T47D (cell line): ENCODE results near the gene SP7.
A peak's percentile ranks its signal among the peaks of the same experiment; 100 is the strongest.
"Not testable (repeated sequence)": the region's sequence is repeated elsewhere in the genome, so short reads cannot be mapped to it uniquely, and the experiment has no call there.

Experiments
- DNase-seq, 2 experiments: peaks; one replicate each; pipeline versions ENCODE4 v3.0.0 to v3.0.0-alpha.2; 2011 to 2012; ENCODE audit warnings: low read depth in 1 of 2, low spot score in 1 of 2
- JUND ChIP-seq: IDR thresholded peaks from 2 replicates; pipeline ENCODE4 v1.6.1; 2012; ENCODE audit warnings: low read depth
- in situ Hi-C: cut with HindIII; loops from 2 replicates; pipeline ENCODE4 v1.10.0; 2016; ENCODE audit warnings: low sequenced_read_pairs, low pct_unique_long_range_greater_than_20kb

The SP7 gene

GRCh38 chr12:53325511-53326061 is 10.6 kb downstream of the SP7 start:
- TF ChIP-seq JUND, result no peak
- in situ Hi-C loops, result no loop called here
- no peak for DNase-seq

DNA sequence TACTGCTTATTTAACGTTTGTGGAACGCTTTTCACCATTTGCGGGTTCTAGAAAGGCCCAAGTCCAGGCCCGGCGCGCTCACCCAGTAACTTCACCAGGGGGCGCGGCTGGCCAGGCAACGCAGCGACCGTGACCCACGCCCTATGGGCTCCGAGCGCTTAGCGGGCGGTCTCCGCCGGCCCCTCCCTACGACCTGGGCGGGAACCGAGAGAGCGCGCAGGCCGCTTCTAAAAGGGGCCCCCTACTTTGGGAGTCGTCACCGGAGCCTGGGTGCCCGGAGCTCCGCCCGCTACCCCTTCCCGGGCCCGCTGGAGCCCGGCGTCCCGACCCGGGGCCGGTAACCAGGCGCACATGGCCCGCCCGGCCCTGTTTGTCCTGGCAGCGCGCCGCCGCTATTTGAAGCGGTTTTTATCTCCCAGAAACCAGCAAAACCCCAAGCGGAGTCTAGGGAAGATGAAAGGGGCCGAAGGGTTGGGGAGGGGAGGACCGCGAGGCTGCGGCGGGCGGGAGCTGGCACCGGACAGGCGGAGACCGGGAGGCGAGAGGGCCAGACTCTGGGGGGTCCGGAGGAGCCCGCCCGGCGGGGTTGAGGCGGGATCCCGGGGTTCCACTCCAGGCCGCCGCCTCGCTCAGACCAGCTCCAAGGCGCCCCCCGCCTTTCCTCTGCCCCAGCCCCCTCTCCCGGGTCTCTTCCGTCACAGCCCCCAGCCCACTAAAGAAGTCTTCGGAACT is 11.2 kb downstream of the SP7 start:
- in situ Hi-C loops, result no loop called here
- no peak for TF ChIP-seq JUND
- peak; percentile 91 to 98 for DNase-seq

GRCh38 chr12:53324113-53324778 is 11.9 kb downstream of the SP7 start:
- in situ Hi-C loops, result no loop called here
- DNase-seq, result no peak
- no peak for TF ChIP-seq JUND

GRCh38 chr12:53320352-53321195 is 15.6 kb downstream of the SP7 start:
- in situ Hi-C loops, result no loop called here
- DNase-seq, result no peak
- no peak for TF ChIP-seq JUND

GRCh38 chr12:53313996-53314395 is 22.2 kb downstream of the SP7 start:
- in situ Hi-C loops, result no loop called here
- DNase-seq, result no peak
- TF ChIP-seq JUND, result no peak

- no peak for DNase-seq
- in situ Hi-C loops, result no loop called here
- no peak for TF ChIP-seq JUND
Measured at GRCh38 chr12:53308276-53308675, 27.9 kb downstream of the SP7 start.

- in situ Hi-C loops, result no loop called here
- DNase-seq, result no peak
- TF ChIP-seq JUND, result no peak
Measured at GRCh38 chr12:53306826-53307225, 29.3 kb downstream of the SP7 start.

DNA sequence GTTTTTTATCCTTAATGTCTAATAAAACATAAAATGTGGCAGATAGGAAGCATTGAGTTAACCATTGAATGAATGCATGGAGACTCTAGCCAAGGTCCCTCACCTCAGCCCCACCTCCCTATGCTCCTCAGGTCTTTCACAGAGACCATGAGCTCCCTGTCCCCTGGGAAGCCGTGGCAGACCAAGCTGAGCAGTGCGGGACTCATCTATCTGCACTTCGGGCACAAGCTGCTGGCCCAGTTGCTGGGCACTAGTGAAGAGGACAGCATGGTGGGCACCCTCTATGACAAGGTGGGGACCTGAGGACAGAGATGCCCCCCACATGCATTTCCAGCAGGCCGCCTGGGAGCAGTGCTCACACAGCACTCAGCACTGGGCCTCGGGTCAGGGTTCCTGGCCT is 33.3 kb downstream of the SP7 start:
- no peak for TF ChIP-seq JUND
- DNase-seq, result no peak
- in situ Hi-C loops, result no loop called here

DNA sequence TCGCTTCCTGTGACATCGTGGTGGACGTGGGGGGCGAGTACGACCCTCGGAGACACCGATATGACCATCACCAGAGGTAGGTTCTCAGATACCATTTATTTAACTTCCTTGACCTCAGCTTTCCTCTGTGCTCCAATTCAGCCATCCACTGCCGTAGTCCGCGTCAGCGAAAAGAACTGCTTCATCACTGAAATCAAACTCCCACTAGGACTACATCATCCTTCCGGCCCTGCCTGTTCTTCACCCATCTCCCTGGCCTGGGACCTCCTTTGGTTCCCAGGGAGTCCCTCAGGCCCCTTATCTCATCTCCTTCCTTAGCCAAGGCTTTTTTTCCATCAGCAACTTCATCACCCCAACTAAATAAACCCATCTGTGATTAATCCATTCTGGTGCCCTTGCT is 36.0 kb downstream of the SP7 start:
- DNase-seq, result no peak
- in situ Hi-C loops, result no loop called here

DNA sequence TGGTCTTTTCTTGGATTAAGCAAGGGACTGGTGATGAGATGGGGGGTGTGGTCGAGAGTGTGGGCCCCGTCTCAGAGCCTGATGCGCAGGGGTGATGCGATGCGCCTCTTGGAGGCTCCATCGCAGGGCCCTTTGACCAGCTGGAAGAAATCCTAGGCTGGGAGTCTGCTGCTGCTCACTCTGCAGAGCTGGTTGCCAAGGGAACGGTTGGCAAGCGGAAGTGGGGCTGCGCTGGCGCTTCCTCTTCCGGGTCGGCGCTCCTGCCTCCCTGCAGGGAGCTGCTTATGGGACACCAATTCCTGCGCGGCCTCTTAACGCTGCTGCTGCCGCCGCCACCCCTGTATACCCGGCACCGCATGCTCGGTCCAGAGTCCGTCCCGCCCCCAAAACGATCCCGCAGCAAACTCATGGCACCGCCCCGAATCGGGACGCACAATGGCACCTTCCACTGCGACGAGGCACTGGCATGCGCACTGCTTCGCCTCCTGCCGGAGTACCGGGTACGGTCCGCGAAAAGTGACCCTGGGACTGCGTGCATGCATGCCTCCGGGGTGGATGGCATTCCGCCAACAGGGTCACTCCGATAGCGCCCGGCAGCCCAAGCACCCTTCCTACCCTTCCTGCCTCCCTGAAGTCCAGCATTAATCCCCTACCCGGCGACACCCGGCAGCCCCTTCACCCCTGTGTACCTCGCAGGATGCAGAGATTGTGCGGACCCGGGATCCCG is 36.5 kb downstream of the SP7 start, which contains the start of gene MYG1:
TSS of gene MYG1 (plus strand) at position 242 of the 727 bp plus-strand sequence. CDS start at position 285, 43 bp downstream.
- no peak for TF ChIP-seq JUND
- DNase-seq, result peak; percentile 86 to 93
- in situ Hi-C loops, result no loop called here

More for the DNA sequence above, 36.0 kb downstream of the SP7 start:
- TF ChIP-seq JUND, result no peak

GRCh38 chr12:53299101-53299453 is 37.1 kb downstream of the SP7 start:
- DNase-seq, result no peak
- in situ Hi-C loops, result no loop called here
- TF ChIP-seq JUND, result no peak

GRCh38 chr12:53298164-53298563 is 38.0 kb downstream of the SP7 start:
- in situ Hi-C loops, result no loop called here
- DNase-seq, result no peak
- no peak for TF ChIP-seq JUND

- in situ Hi-C loops, DNase-seq: not testable (repeated sequence)
Measured at GRCh38 chr12:53297106-53297505, 39.0 kb downstream of the SP7 start.
